HepG2 (cell line): ENCODE results near the gene MMP28. TPM values are rescaled to one million over a fixed set of nuclear protein-coding genes. Genes with fewer than 3 reads are reported as not detected.
A peak's percentile ranks its signal among the peaks of the same experiment; 100 is the strongest.

Experiments
- EP300 ChIP-seq, 3 experiments: sonication (generic) in 1 of 3; formaldehyde crosslinking in 1 of 3; IDR thresholded peaks; 2 replicates each; pipeline versions ENCODE4 v1.5.1 to v1.6.1; 2011 to 2020; ENCODE audit warnings: low read depth in 2 of 3, low read length in 2 of 3, borderline replicate concordance in 1 of 3, improper control_type of control experiment in 1 of 3, mild to moderate bottlenecking in 1 of 3, missing genetic modification reagents in 1 of 3, moderate library complexity in 1 of 3
- FOXK2 ChIP-seq: fragments of 450-650 bp; IDR thresholded peaks from 2 replicates; pipeline ENCODE4 v1.6.1; 2016
- GABPA ChIP-seq, 2 experiments: IDR thresholded peaks; 2 replicates each; pipeline ENCODE4 v1.6.1; 2011 to 2016; ENCODE audit warnings: low read depth in 2 of 2, low read length in 1 of 2, missing biosample characterization in 1 of 2, missing genetic modification characterization in 1 of 2
- GTF2F1 ChIP-seq: fragments of 150-350 bp; IDR thresholded peaks from 2 replicates; pipeline ENCODE4 v1.6.1; 2014; ENCODE audit warnings: low read length
- KMT2A ChIP-seq: sonication (generic); formaldehyde crosslinking; IDR thresholded peaks from 2 replicates; pipeline ENCODE4 v1.4.0; 2020; ENCODE audit warnings: missing genetic modification reagents
- SMARCC2 ChIP-seq: fragments of 450-650 bp; IDR thresholded peaks from 2 replicates; pipeline ENCODE4 v1.6.1; 2017; ENCODE audit warnings: antibody characterized with exemption, mild to moderate bottlenecking
- ZBTB1 ChIP-seq: sonication (generic); formaldehyde crosslinking; IDR thresholded peaks from 2 replicates; pipeline ENCODE4 v1.4.0; 2020; ENCODE audit warnings: missing genetic modification reagents, borderline replicate concordance
- ZFP82 ChIP-seq: sonication (generic); formaldehyde crosslinking; IDR thresholded peaks from 2 replicates; pipeline ENCODE4 v1.5.1; 2020; ENCODE audit warnings: mild to moderate bottlenecking, missing genetic modification reagents, borderline replicate concordance
- ZNF136 ChIP-seq: sonication (generic); formaldehyde crosslinking; IDR thresholded peaks from 2 replicates; pipeline ENCODE4 v1.8.1; 2022; ENCODE audit warnings: low read depth, mild to moderate bottlenecking, moderate library complexity, missing genetic modification reagents
- ZNF138 ChIP-seq: sonication (generic); formaldehyde crosslinking; IDR thresholded peaks from 2 replicates; pipeline ENCODE4 v1.5.0; 2020; ENCODE audit warnings: mild to moderate bottlenecking, low read depth, missing genetic modification reagents
- ZNF235 ChIP-seq: sonication (generic); formaldehyde crosslinking; IDR thresholded peaks from 2 replicates; pipeline ENCODE4 v1.8.1; 2023; ENCODE audit warnings: mild to moderate bottlenecking, missing genetic modification reagents, borderline replicate concordance
- polyA plus RNA-seq, 8 experiments: library from polyadenylated mRNA; depleted of rRNA in 3 of 8; stranded (reverse) in 7 of 8; unstranded in 1 of 8; fragments of >200 nt; fragmentation: Illumina TruSeq in 4 of 8; extraction: Trizol in 4 of 8; gene quantifications; 2 replicates each; pipeline versions ENCODE4 v1.2.1 to v1.2.3, GENCODE V29; 2011 to 2016; ENCODE audit warnings: low read depth in 4 of 8, missing spikeins in 1 of 8, mixed read lengths in 1 of 8; ENCODE audit not compliant: insufficient read depth in 1 of 8
- total RNA-seq, 5 experiments: library from RNA; depleted of rRNA; stranded (reverse); fragments of >200 nt; fragmentation: Illumina TruSeq; extraction: Trizol; gene quantifications; 2 replicates each; pipeline ENCODE4 v1.2.3, GENCODE V29; 2016; ENCODE audit warnings: low read depth in 1 of 5
- TF ChIP-seq, protein P1 (sequence below): sonication (generic); formaldehyde crosslinking; conservative IDR thresholded peaks from 2 replicates; pipeline ENCODE4 v1.8.0; 2022; ENCODE audit warnings: low read depth, missing genetic modification reagents
- TF ChIP-seq, protein P2 (sequence below): sonication (generic); formaldehyde crosslinking; IDR thresholded peaks from 2 replicates; pipeline ENCODE4 v1.5.1; 2020; ENCODE audit warnings: mild to moderate bottlenecking, missing genetic modification reagents, moderate library complexity
- TF ChIP-seq, protein P3 (sequence below), 2 experiments: sonication (generic) in 1 of 2; formaldehyde crosslinking in 1 of 2; IDR thresholded peaks; 2 replicates each; pipeline versions ENCODE4 v1.4.0 to v1.6.1; 2016 to 2020; ENCODE audit warnings: borderline replicate concordance in 1 of 2, low read depth in 1 of 2, mild to moderate bottlenecking in 1 of 2, missing genetic modification reagents in 1 of 2

MMP28 gene
- total and polyA plus RNA-seq, 2 of the 13 experiments (the other 11 are each of a cell fraction or from before 2014, with no cell fraction given), result not detected

DNA sequence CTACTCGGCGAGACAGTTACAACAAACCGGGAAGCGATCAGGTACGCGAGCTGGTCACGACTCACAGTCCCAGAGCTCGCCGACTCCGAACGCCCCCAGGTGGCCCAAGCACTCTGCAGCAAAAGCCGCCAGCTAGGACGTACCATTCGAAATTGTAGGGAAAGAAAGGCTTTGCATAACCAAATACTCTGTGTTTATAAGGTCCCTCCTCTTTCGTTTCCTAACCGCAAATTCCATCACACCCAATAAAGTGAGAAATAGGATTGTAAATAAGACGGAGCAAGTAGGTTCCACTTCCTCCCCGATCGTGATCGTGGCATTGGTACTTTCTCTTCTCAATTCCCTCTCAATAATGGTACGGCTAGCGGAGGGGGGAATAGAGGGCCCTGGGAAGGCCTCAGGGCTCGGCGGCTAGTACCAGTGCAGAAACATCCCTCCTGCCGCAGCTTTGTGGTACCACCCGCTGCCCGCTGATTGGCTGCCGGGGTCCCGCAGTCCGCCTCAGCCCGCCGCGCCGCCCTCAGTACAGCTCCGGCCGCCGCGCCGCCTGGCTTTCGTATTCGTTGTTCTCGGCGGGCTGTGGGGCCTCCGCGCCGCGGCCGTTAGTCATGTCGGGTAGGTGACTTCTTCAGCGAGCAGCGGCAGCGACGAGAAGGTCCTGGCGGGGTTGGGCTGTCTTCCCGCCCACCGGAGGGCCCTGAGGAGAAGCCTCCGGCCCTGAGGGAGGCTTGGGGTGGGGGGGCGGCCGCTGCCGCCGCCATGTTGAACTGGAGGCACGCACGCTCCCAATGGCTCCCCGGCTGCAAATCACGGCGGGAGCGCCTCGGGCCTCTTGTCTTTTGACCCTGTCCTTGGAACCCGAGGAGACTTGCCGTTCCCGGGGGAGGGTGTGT lies 13.8 kb upstream of the MMP28 start, which contains the start of gene TAF15 (continued):
- TF ChIP-seq, protein P1, sequence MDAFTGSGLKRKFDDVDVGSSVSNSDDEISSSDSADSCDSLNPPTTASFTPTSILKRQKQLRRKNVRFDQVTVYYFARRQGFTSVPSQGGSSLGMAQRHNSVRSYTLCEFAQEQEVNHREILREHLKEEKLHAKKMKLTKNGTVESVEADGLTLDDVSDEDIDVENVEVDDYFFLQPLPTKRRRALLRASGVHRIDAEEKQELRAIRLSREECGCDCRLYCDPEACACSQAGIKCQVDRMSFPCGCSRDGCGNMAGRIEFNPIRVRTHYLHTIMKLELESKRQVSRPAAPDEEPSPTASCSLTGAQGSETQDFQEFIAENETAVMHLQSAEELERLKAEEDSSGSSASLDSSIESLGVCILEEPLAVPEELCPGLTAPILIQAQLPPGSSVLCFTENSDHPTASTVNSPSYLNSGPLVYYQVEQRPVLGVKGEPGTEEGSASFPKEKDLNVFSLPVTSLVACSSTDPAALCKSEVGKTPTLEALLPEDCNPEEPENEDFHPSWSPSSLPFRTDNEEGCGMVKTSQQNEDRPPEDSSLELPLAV (CRISPR knock-in tag), result 0 out of 2 replicates have a peak, but pooled peaks have one; percentile 51
- TF ChIP-seq, protein P2, sequence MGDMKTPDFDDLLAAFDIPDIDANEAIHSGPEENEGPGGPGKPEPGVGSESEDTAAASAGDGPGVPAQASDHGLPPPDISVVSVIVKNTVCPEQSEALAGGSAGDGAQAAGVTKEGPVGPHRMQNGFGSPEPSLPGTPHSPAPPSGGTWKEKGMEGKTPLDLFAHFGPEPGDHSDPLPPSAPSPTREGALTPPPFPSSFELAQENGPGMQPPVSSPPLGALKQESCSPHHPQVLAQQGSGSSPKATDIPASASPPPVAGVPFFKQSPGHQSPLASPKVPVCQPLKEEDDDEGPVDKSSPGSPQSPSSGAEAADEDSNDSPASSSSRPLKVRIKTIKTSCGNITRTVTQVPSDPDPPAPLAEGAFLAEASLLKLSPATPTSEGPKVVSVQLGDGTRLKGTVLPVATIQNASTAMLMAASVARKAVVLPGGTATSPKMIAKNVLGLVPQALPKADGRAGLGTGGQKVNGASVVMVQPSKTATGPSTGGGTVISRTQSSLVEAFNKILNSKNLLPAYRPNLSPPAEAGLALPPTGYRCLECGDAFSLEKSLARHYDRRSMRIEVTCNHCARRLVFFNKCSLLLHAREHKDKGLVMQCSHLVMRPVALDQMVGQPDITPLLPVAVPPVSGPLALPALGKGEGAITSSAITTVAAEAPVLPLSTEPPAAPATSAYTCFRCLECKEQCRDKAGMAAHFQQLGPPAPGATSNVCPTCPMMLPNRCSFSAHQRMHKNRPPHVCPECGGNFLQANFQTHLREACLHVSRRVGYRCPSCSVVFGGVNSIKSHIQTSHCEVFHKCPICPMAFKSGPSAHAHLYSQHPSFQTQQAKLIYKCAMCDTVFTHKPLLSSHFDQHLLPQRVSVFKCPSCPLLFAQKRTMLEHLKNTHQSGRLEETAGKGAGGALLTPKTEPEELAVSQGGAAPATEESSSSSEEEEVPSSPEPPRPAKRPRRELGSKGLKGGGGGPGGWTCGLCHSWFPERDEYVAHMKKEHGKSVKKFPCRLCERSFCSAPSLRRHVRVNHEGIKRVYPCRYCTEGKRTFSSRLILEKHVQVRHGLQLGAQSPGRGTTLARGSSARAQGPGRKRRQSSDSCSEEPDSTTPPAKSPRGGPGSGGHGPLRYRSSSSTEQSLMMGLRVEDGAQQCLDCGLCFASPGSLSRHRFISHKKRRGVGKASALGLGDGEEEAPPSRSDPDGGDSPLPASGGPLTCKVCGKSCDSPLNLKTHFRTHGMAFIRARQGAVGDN (CRISPR knock-in tag), result peak; percentile 92
- no peak for TF ChIP-seq EP300 (IDR thresholded peaks at IDR 0.05; ENCODE audit: low read depth in 2 of 2, low read length in 2 of 2)
- 0 out of 2 replicates have a peak, but pooled peaks have one; percentile 0 for TF ChIP-seq EP300 (CRISPR knock-in tag; IDR thresholded peaks at IDR 0.05; ENCODE audit: borderline replicate concordance)
- peak; percentile 73; the same call in 1 of the 2 replicates for TF ChIP-seq ZFP82 (CRISPR knock-in tag)
- TF ChIP-seq SMARCC2, result no peak
- peak; percentile 62; the same call in 1 of the 2 replicates for TF ChIP-seq ZNF235 (CRISPR knock-in tag)
- peak; percentile 74; the same call in 1 of the 2 replicates for TF ChIP-seq KMT2A (CRISPR knock-in tag)
- TF ChIP-seq GTF2F1, result no peak
- 0 out of 2 replicates have a peak, but pooled peaks have one; percentile 71 for TF ChIP-seq ZNF136 (CRISPR knock-in tag)
- TF ChIP-seq, protein P3, sequence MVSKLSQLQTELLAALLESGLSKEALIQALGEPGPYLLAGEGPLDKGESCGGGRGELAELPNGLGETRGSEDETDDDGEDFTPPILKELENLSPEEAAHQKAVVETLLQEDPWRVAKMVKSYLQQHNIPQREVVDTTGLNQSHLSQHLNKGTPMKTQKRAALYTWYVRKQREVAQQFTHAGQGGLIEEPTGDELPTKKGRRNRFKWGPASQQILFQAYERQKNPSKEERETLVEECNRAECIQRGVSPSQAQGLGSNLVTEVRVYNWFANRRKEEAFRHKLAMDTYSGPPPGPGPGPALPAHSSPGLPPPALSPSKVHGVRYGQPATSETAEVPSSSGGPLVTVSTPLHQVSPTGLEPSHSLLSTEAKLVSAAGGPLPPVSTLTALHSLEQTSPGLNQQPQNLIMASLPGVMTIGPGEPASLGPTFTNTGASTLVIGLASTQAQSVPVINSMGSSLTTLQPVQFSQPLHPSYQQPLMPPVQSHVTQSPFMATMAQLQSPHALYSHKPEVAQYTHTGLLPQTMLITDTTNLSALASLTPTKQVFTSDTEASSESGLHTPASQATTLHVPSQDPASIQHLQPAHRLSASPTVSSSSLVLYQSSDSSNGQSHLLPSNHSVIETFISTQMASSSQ (IDR thresholded peaks at IDR 0.05; ENCODE audit: low read depth), result no peak
- TF ChIP-seq, protein P3 (CRISPR knock-in tag; IDR thresholded peaks at IDR 0.05; ENCODE audit: borderline replicate concordance), result peak; percentile 57
- TF ChIP-seq FOXK2, result peak; percentile 99
- no peak for TF ChIP-seq GABPA (IDR thresholded peaks at IDR 0.05; ENCODE audit: low read depth, low read length)
- peak; percentile 22; the same call in 1 of the 2 replicates for TF ChIP-seq GABPA (CRISPR knock-in tag; IDR thresholded peaks at IDR 0.05; ENCODE audit: low read depth)
- peak; percentile 93; the same call in 1 of the 2 replicates for TF ChIP-seq ZNF138 (CRISPR knock-in tag)
- no peak for TF ChIP-seq ZBTB1 (CRISPR knock-in tag)
